Panc1 (cell line): ENCODE data around the gene CALB2. TPM values are rescaled to one million over a fixed set of nuclear protein-coding genes. Genes with fewer than 3 reads are reported as not detected.

Source experiments
- ATAC-seq: fragments of 200-7000 bp; cut with Tn5 transposase; 2 replicates; pipeline ENCODE4 v1.9.1; 2020; ENCODE audit warnings: mild to moderate bottlenecking, moderate library complexity
- BruUV-seq: library from RNA; stranded (reverse); fragments of 400-500 nt; replicated peaks from 2 replicates; lab custom pipeline; 2021; lab: Mats Ljungman, UMichigan
- CTCF ChIA-PET: fragments of 300-600 bp; sonication (Branson Sonifier 250); formaldehyde crosslinking; loops from one replicate; lab custom pipeline; 2022; ENCODE audit warnings: antibody characterized with exemption; lab: Charles Lee
- POLR2A ChIA-PET: fragments of 300-600 bp; sonication (Branson Sonifier 250); formaldehyde crosslinking; loops from one replicate; lab custom pipeline; 2022; ENCODE audit warnings: antibody characterized with exemption; lab: Charles Lee
- DNase-seq: peaks from one replicate; pipeline ENCODE4 v3.0.0-alpha.2; 2010; ENCODE audit warnings: low read depth, low spot score
- H3K27ac ChIP-seq: 2 replicates; pipeline ENCODE4 v1.5.1; 2011; ENCODE audit warnings: mild to moderate bottlenecking, low read length, inconsistent platforms
- H3K27me3 ChIP-seq: fragments of 200-500 bp; sonication (Bioruptor generic); 2 replicates; pipeline ENCODE4 v1.6.0; 2014; ENCODE audit warnings: low read length, inconsistent platforms; ENCODE audit not compliant: control insufficient read depth, insufficient read depth
- H3K36me3 ChIP-seq: fragments of 200-500 bp; sonication (Bioruptor generic); 2 replicates; pipeline ENCODE4 v1.5.1; 2014; ENCODE audit warnings: inconsistent platforms, mild to moderate bottlenecking, low read length, moderate library complexity; ENCODE audit not compliant: control insufficient read depth, insufficient read depth
- H3K4me1 ChIP-seq: 2 replicates; pipeline ENCODE4 v1.5.1; 2011; ENCODE audit warnings: inconsistent platforms, mild to moderate bottlenecking, low read length, moderate library complexity; ENCODE audit not compliant: control insufficient read depth, insufficient read depth
- H3K4me3 ChIP-seq, 2 experiments: 2 replicates each; pipeline ENCODE4 v1.5.1; 2011 to 2012; ENCODE audit warnings: low read depth in 2 of 2, low read length in 2 of 2, mild to moderate bottlenecking in 2 of 2, inconsistent platforms in 1 of 2, moderate library complexity in 1 of 2
- H3K9me3 ChIP-seq: fragments of 200-500 bp; sonication (Bioruptor generic); 2 replicates; pipeline ENCODE4 v1.5.1; 2014; ENCODE audit warnings: low read depth, mild to moderate bottlenecking, inconsistent platforms, low read length, moderate library complexity; ENCODE audit not compliant: control insufficient read depth, insufficient read depth
- CTCF ChIP-seq: fragments of 450-650 bp; IDR thresholded peaks from 2 replicates; pipeline ENCODE4 v1.5.1; 2017; ENCODE audit warnings: mild to moderate bottlenecking
- POLR2AphosphoS5 ChIP-seq: IDR thresholded peaks from 2 replicates; pipeline ENCODE4 v1.6.1; 2012; ENCODE audit warnings: mild to moderate bottlenecking, low read depth, low read length, moderate library complexity
- REST ChIP-seq, 2 experiments: IDR thresholded peaks; 2 replicates each; pipeline ENCODE4 v1.6.1; 2011 to 2012; ENCODE audit warnings: low read depth in 2 of 2, control low read depth in 1 of 2, low read length in 1 of 2, mild to moderate bottlenecking in 1 of 2, moderate library complexity in 1 of 2; ENCODE audit not compliant: insufficient read depth in 1 of 2
- SIN3A ChIP-seq: IDR thresholded peaks from 2 replicates; pipeline ENCODE4 v1.6.1; 2012; ENCODE audit warnings: low read depth, mild to moderate bottlenecking, low read length, moderate library complexity, borderline replicate concordance; ENCODE audit not compliant: insufficient read depth
- TCF7L2 ChIP-seq: IDR thresholded peaks from 2 replicates; pipeline ENCODE4 v1.6.1; 2011; ENCODE audit warnings: mild to moderate bottlenecking, low read depth, low read length, inconsistent platforms
- in situ Hi-C: cut with HindIII; loops from 2 replicates; pipeline ENCODE4 v1.10.0; 2016; ENCODE audit warnings: low sequenced_read_pairs, low pct_unique_long_range_greater_than_20kb
- intact Hi-C: fragments of 100-400 bp; cut with micrococcal nuclease; formaldehyde crosslinking; loops from one replicate; pipeline ENCODE4 v1.10.0; 2022; ENCODE audit not compliant: unreplicated experiment
- total RNA-seq: library from RNA; stranded (reverse); gene quantifications from one replicate; pipeline ENCODE4 v1.2.1, GENCODE V29; 2021; ENCODE audit not compliant: unreplicated experiment

Gene CALB2
- total RNA-seq, 1 experiment from 2014 or later: 0.59 TPM

- in situ Hi-C loops (no loop called here), intact Hi-C loops (no loop called here)
- BruUV-seq: no TSS peak
- H3K9me3 ChIP-seq: no peaks in the 10 kb centered on the region
- no peaks in the 10 kb centered on the region for H3K27me3 ChIP-seq
- H3K4me3 ChIP-seq: no peak overlapping the region
- TF ChIP-seq POLR2AphosphoS5 (no peak), SIN3A (no peak), REST (IDR thresholded peaks at IDR 0.05; ENCODE audit: insufficient read depth in 1 of 2, low read depth in 2 of 2, low read length in 1 of 2) (no peak), CTCF (no peak), TCF7L2 (no peak)
- no peaks in the 10 kb centered on the region for H3K36me3 ChIP-seq
- no peaks in the 10 kb centered on the region for H3K4me1 ChIP-seq
- ChIA-PET POLR2A (no interaction called here), CTCF (no interaction called here)
- no peak overlapping the region for H3K27ac ChIP-seq
- DNase-seq (peak; percentile 48), ATAC-seq (peak; percentile 63)
These were observed 20.3 kb upstream of the CALB2 start for GRCh38 chr16:71338193-71338592.

- in situ Hi-C loops (no loop called here), intact Hi-C loops (no loop called here)
- Histone ChIP-seq H3K9me3 (no peaks in the 10 kb centered on the region), H3K27ac (no peak overlapping the region), H3K4me3 (no peak overlapping the region), H3K27me3 (no peaks in the 10 kb centered on the region), H3K36me3 (no peaks in the 10 kb centered on the region), H3K4me1 (no peaks in the 10 kb centered on the region)
- ChIA-PET POLR2A (no interaction called here), CTCF (no interaction called here)
- no TSS peak for BruUV-seq
- DNase-seq: no peak
- TF ChIP-seq POLR2AphosphoS5 (no peak), SIN3A (no peak), REST (IDR thresholded peaks at IDR 0.05; ENCODE audit: insufficient read depth in 1 of 2, low read depth in 2 of 2, low read length in 1 of 2) (no peak), TCF7L2 (no peak), CTCF (no peak)
- no peak for ATAC-seq
These were observed 19.9 kb upstream of the CALB2 start for GRCh38 chr16:71338632-71339031.
